H1 (cell line): ENCODE data around the gene SELENOO. TPM values are rescaled to one million over a fixed set of nuclear protein-coding genes. Genes with fewer than 3 reads are reported as not detected.

Experiments
- FOSL1 ChIP-seq: IDR thresholded peaks from 2 replicates; pipeline ENCODE4 v1.6.1; 2011; ENCODE audit warnings: mild to moderate bottlenecking, low read depth, low read length, moderate library complexity; ENCODE audit not compliant: insufficient read depth
- TAF7 ChIP-seq: optimal IDR thresholded peaks from 2 replicates; pipeline ENCODE3; 2011; ENCODE audit warnings: low read depth, mild to moderate bottlenecking, inconsistent platforms, low read length, moderate library complexity, borderline replicate concordance
- polyA plus RNA-seq, 7 experiments: library from polyadenylated mRNA; depleted of rRNA in 3 of 7; stranded (reverse) in 5 of 7; unstranded in 2 of 7; fragments of >200 nt in 5 of 7; fragments of 200-250 nt in 2 of 7; gene quantifications; 1 replicate in 5 of 7; 2 replicates in 1 of 7; 4 replicates in 1 of 7; pipeline versions ENCODE4 v1.2.1 to v1.2.3, GENCODE V29; 2011 to 2013; ENCODE audit warnings: missing spikeins in 2 of 7, mixed read lengths in 2 of 7
- total RNA-seq: library from RNA; stranded (reverse); fragmentation: NEBNext Ultra II Directional; extraction: Animal tissue kit (Norgen Biotek cat#: 25700); gene quantifications from 2 replicates; pipeline ENCODE4 v1.2.1, GENCODE V29; 2021

The SELENOO gene
- total and polyA plus RNA-seq, 2 of the 8 experiments (the other 6 are each of a cell fraction or from before 2014, with no cell fraction given): 18.6 to 25.1 TPM

DNA sequence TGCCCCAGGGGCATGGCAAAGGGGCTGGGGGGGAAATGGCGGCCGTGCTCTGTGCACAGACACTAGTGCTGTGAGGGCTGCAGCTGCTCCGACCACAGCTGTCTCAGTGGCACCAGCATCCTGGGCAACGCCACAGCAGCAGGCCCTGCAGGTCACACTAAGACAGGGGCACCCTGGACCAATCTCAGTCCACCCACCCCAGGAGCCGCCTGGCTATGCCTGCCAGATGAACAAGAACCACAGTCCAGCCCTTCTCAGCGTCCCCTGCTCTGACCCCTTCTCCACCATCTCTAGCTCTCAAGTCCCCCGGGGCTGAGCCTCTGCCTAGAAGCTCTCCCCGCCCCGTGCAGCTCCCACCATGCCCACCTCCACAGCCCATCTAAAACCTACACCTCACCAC, 27.6 kb downstream of the SELENOO start (continued):
- TF ChIP-seq FOSL1 (no peak), TAF7 (no peak)
